HEK293 (cell line): Measurements from ENCODE around the gene TGDS.
A peak's percentile ranks its signal among the peaks of the same experiment; 100 is the strongest.

ENCODE experiments used
- ATF2 ChIP-seq: fragments of 450-650 bp; formaldehyde crosslinking; IDR thresholded peaks from 2 replicates; pipeline ENCODE4 v1.5.1; 2016; ENCODE audit warnings: missing biosample characterization, missing genetic modification characterization, low read depth
- GFI1B ChIP-seq: fragments of 450-650 bp; formaldehyde crosslinking; IDR thresholded peaks from 2 replicates; pipeline ENCODE4 v1.5.1; 2016; ENCODE audit warnings: missing biosample characterization, missing genetic modification characterization
- GLIS2 ChIP-seq: fragments of 450-650 bp; formaldehyde crosslinking; IDR thresholded peaks from 2 replicates; pipeline ENCODE4 v1.5.1; 2016; ENCODE audit warnings: missing biosample characterization, missing genetic modification characterization
- PRDM10 ChIP-seq: fragments of 450-650 bp; formaldehyde crosslinking; IDR thresholded peaks from 2 replicates; pipeline ENCODE4 v1.5.1; 2016; ENCODE audit warnings: missing biosample characterization, missing genetic modification characterization
- PRDM2 ChIP-seq: fragments of 450-650 bp; formaldehyde crosslinking; IDR thresholded peaks from 2 replicates; pipeline ENCODE4 v1.5.1; 2016; ENCODE audit warnings: missing biosample characterization, missing genetic modification characterization, borderline replicate concordance
- ZBTB17 ChIP-seq: fragments of 450-650 bp; formaldehyde crosslinking; IDR thresholded peaks from 2 replicates; pipeline ENCODE4 v1.5.1; 2016; ENCODE audit warnings: missing biosample characterization, missing genetic modification characterization
- ZBTB7A ChIP-seq: fragments of 450-650 bp; formaldehyde crosslinking; IDR thresholded peaks from 2 replicates; pipeline ENCODE4 v1.5.1; 2016; ENCODE audit warnings: low read depth, missing biosample characterization, missing genetic modification characterization
- ZEB2 ChIP-seq: fragments of 450-650 bp; formaldehyde crosslinking; IDR thresholded peaks from 2 replicates; pipeline ENCODE4 v1.5.1; 2016; ENCODE audit warnings: missing biosample characterization, missing genetic modification characterization
- ZFP41 ChIP-seq: fragments of 450-650 bp; formaldehyde crosslinking; IDR thresholded peaks from 2 replicates; pipeline ENCODE4 v1.5.1; 2016; ENCODE audit warnings: missing biosample characterization, missing genetic modification characterization, borderline replicate concordance
- ZNF114 ChIP-seq: fragments of 450-650 bp; formaldehyde crosslinking; IDR thresholded peaks from 2 replicates; pipeline ENCODE4 v1.5.0; 2017; ENCODE audit warnings: missing biosample characterization, missing genetic modification characterization
- ZNF121 ChIP-seq: fragments of 450-650 bp; formaldehyde crosslinking; IDR thresholded peaks from 2 replicates; pipeline ENCODE4 v1.5.1; 2016; ENCODE audit warnings: missing biosample characterization, missing genetic modification characterization
- ZNF132 ChIP-seq: fragments of 450-650 bp; formaldehyde crosslinking; IDR thresholded peaks from 2 replicates; pipeline ENCODE4 v1.5.1; 2017; ENCODE audit warnings: missing biosample characterization, missing genetic modification characterization, borderline replicate concordance
- ZNF146 ChIP-seq: fragments of 450-650 bp; formaldehyde crosslinking; IDR thresholded peaks from 2 replicates; pipeline ENCODE4 v1.5.1; 2016; ENCODE audit warnings: missing biosample characterization, missing genetic modification characterization
- ZNF202 ChIP-seq: fragments of 450-650 bp; formaldehyde crosslinking; IDR thresholded peaks from 2 replicates; pipeline ENCODE4 v1.5.1; 2016; ENCODE audit warnings: missing biosample characterization, missing genetic modification characterization, borderline replicate concordance
- ZNF239 ChIP-seq: fragments of 450-650 bp; formaldehyde crosslinking; IDR thresholded peaks from 2 replicates; pipeline ENCODE4 v1.5.1; 2016; ENCODE audit warnings: missing biosample characterization, missing genetic modification characterization
- ZNF26 ChIP-seq: fragments of 450-650 bp; formaldehyde crosslinking; IDR thresholded peaks from 2 replicates; pipeline ENCODE4 v1.5.1; 2016; ENCODE audit warnings: missing biosample characterization, missing genetic modification characterization
- ZNF266 ChIP-seq: fragments of 450-650 bp; formaldehyde crosslinking; IDR thresholded peaks from 2 replicates; pipeline ENCODE4 v1.5.1; 2016; ENCODE audit warnings: missing biosample characterization, missing genetic modification characterization, low read depth
- ZNF324 ChIP-seq: fragments of 450-650 bp; formaldehyde crosslinking; IDR thresholded peaks from 2 replicates; pipeline ENCODE4 v1.5.1; 2016; ENCODE audit warnings: missing biosample characterization, missing genetic modification characterization
- ZNF426 ChIP-seq: fragments of 450-650 bp; formaldehyde crosslinking; IDR thresholded peaks from 2 replicates; pipeline ENCODE4 v1.5.1; 2017; ENCODE audit warnings: missing biosample characterization, missing genetic modification characterization, mild to moderate bottlenecking, inconsistent platforms, moderate library complexity
- ZNF501 ChIP-seq: fragments of 450-650 bp; formaldehyde crosslinking; IDR thresholded peaks from 2 replicates; pipeline ENCODE4 v1.5.1; 2016; ENCODE audit warnings: missing biosample characterization, missing genetic modification characterization
- ZNF513 ChIP-seq: fragments of 450-650 bp; IDR thresholded peaks from 2 replicates; pipeline ENCODE4 v1.5.1; 2018; ENCODE audit warnings: missing biosample characterization, missing genetic modification characterization
- ZNF645 ChIP-seq: fragments of 450-650 bp; formaldehyde crosslinking; IDR thresholded peaks from 2 replicates; pipeline ENCODE4; 2016; ENCODE audit warnings: missing biosample characterization, missing genetic modification characterization
- ZNF660 ChIP-seq: fragments of 450-650 bp; IDR thresholded peaks from 2 replicates; pipeline ENCODE4 v1.5.1; 2018; ENCODE audit warnings: missing biosample characterization, mild to moderate bottlenecking, missing genetic modification characterization
- ZSCAN16 ChIP-seq: fragments of 450-650 bp; formaldehyde crosslinking; IDR thresholded peaks from 2 replicates; pipeline ENCODE4 v1.5.1; 2016; ENCODE audit warnings: missing biosample characterization, missing genetic modification characterization

Gene TGDS

GRCh38 chr13:94549232-94550061, 46.5 kb downstream of the TGDS start (continued):
- peak; percentile 92 for TF ChIP-seq PRDM10 (tag by site-specific recombination)
- no peak for TF ChIP-seq ZNF146
- TF ChIP-seq ZNF114 (tag by site-specific recombination), result no peak
- no peak for TF ChIP-seq ATF2
- TF ChIP-seq ZNF121 (tag by site-specific recombination), result peak; percentile 53; the same call in 1 of the 2 replicates
- TF ChIP-seq ZFP41, result no peak
- no peak; the same call in 1 of the 2 replicates for TF ChIP-seq ZBTB17 (tag by site-specific recombination)
- TF ChIP-seq ZNF266 (tag by site-specific recombination), result no peak
- TF ChIP-seq PRDM2 (tag by site-specific recombination), result no peak
- TF ChIP-seq GFI1B (tag by site-specific recombination), result 0 out of 2 replicates have a peak, but pooled peaks have one; percentile 47
- no peak for TF ChIP-seq ZBTB7A (tag by site-specific recombination)
- no peak for TF ChIP-seq ZNF202
- peak; percentile 95 for TF ChIP-seq GLIS2 (tag by site-specific recombination)
- peak; percentile 93 for TF ChIP-seq ZNF660 (tag by site-specific recombination)
- TF ChIP-seq ZNF426 (tag by site-specific recombination), result no peak
- TF ChIP-seq ZNF324 (tag by site-specific recombination), result peak; percentile 91
- no peak for TF ChIP-seq ZNF26 (tag by site-specific recombination)
- no peak for TF ChIP-seq ZNF132
- peak; percentile 83 for TF ChIP-seq ZNF501 (tag by site-specific recombination)
- 0 out of 2 replicates have a peak, but pooled peaks have one; percentile 51 for TF ChIP-seq ZEB2 (tag by site-specific recombination)
- TF ChIP-seq ZSCAN16 (tag by site-specific recombination), result no peak
- TF ChIP-seq ZNF513 (tag by site-specific recombination), result peak; percentile 43; the same call in 1 of the 2 replicates
- no peak for TF ChIP-seq ZNF239 (tag by site-specific recombination)
- no peak for TF ChIP-seq ZNF645 (tag by site-specific recombination)
